H1 (cell line): ENCODE measurements around the gene SVOPL. TPM values are rescaled to one million over a fixed set of nuclear protein-coding genes. Genes with fewer than 3 reads are reported as not detected.

Source experiments
- CTCF ChIA-PET: fragments of 300-600 bp; sonication (Branson Sonifier 250); formaldehyde crosslinking; loops from one replicate; lab custom pipeline; 2021; ENCODE audit not compliant: partially characterized antibody; lab: Charles Lee
- POLR2A ChIA-PET: fragments of 300-600 bp; sonication (Branson Sonifier 250); formaldehyde crosslinking; loops from one replicate; lab custom pipeline; 2021; ENCODE audit warnings: inconsistent platforms; ENCODE audit not compliant: partially characterized antibody; lab: Charles Lee
- DNase-seq, 2 experiments: peaks; one replicate each; pipeline versions ENCODE4 v3.0.0 to v3.0.0-alpha.2; 2010 to 2022; ENCODE audit warnings: low spot score in 2 of 2, low read depth in 1 of 2, mixed read lengths in 1 of 2
- FAIRE-seq: peaks from 2 replicates; lab custom pipeline; 2011; peaks lifted over from hg19 to GRCh38; lab: Jason Lieb, UNC
- H2AFZ ChIP-seq: 2 replicates; pipeline ENCODE4 v1.8.1; 2012; ENCODE audit warnings: low read length, inconsistent platforms
- H2AK5ac ChIP-seq: 2 replicates; pipeline ENCODE4 v1.6.1; 2013; ENCODE audit warnings: low read depth, low read length
- H2BK120ac ChIP-seq: replicated peaks from 2 replicates; pipeline ENCODE3; 2013; ENCODE audit warnings: low read depth, low read length, inconsistent platforms
- H2BK12ac ChIP-seq: 2 replicates; pipeline ENCODE4 v1.6.1; 2013; ENCODE audit warnings: low read depth, low read length
- H2BK15ac ChIP-seq: 2 replicates; pipeline ENCODE4 v1.6.1; 2013; ENCODE audit warnings: low read length
- H2BK20ac ChIP-seq: 2 replicates; pipeline ENCODE4 v1.6.1; 2013; ENCODE audit warnings: low read length
- H2BK5ac ChIP-seq: 2 replicates; pipeline ENCODE4 v1.6.1; 2013; ENCODE audit warnings: low read depth, low read length
- H3K14ac ChIP-seq: 2 replicates; pipeline ENCODE4 v1.6.1; 2013; ENCODE audit warnings: inconsistent platforms; ENCODE audit not compliant: insufficient read length
- H3K18ac ChIP-seq: 2 replicates; pipeline ENCODE4 v1.6.1; 2013; ENCODE audit warnings: low read length; ENCODE audit errors: extremely low read depth
- H3K23ac ChIP-seq: 2 replicates; pipeline ENCODE4 v1.6.1; 2013; ENCODE audit warnings: inconsistent platforms; ENCODE audit not compliant: insufficient read length
- H3K23me2 ChIP-seq: 2 replicates; pipeline ENCODE4 v1.6.1; 2013; ENCODE audit warnings: low read depth, low read length
- H3K27ac ChIP-seq: 2 replicates; pipeline ENCODE4 v1.6.1; 2011; ENCODE audit warnings: low read depth, low read length, inconsistent platforms
- H3K27me3 ChIP-seq, 4 experiments: replicated peaks in 1 of 4; 1 replicate in 1 of 4; 2 replicates in 3 of 4; pipeline versions ENCODE4 v1.6.1 to v1.8.1; 2011 to 2013; ENCODE audit warnings: low read length in 3 of 4, mild to moderate bottlenecking in 3 of 4, inconsistent platforms in 2 of 4, mixed read lengths in 2 of 4, moderate library complexity in 1 of 4; ENCODE audit not compliant: control insufficient read depth in 3 of 4, insufficient read depth in 3 of 4; ENCODE audit errors: extremely low read depth in 1 of 4
- H3K36me3 ChIP-seq, 4 experiments: 2 replicates each; pipeline versions ENCODE4 v1.6.1 to v1.8.1; 2011 to 2013; ENCODE audit warnings: mild to moderate bottlenecking in 4 of 4, low read length in 3 of 4, moderate library complexity in 2 of 4, control low read depth in 1 of 4, inconsistent platforms in 1 of 4; ENCODE audit not compliant: insufficient read depth in 4 of 4, control insufficient read depth in 2 of 4
- H3K4ac ChIP-seq: replicated peaks from 2 replicates; pipeline ENCODE3; 2013; ENCODE audit warnings: low read length, low read depth, mixed read lengths, inconsistent platforms; ENCODE audit not compliant: insufficient read length
- H3K4me1 ChIP-seq, 4 experiments: replicated peaks in 1 of 4; 1 replicate in 1 of 4; 2 replicates in 3 of 4; pipeline versions ENCODE4 v1.6.1 to v1.8.1; 2011 to 2013; ENCODE audit warnings: low read length in 3 of 4, inconsistent platforms in 2 of 4, mixed read lengths in 1 of 4; ENCODE audit not compliant: insufficient read depth in 4 of 4, control insufficient read depth in 3 of 4
- H3K4me2 ChIP-seq, 2 experiments: 2 replicates each; pipeline versions ENCODE4 v1.6.1 to v1.8.1; 2011 to 2013; ENCODE audit warnings: low read depth in 2 of 2, low read length in 2 of 2, control low read depth in 1 of 2, inconsistent platforms in 1 of 2, mild to moderate bottlenecking in 1 of 2; ENCODE audit not compliant: insufficient read depth in 1 of 2
- H3K4me3 ChIP-seq, 4 experiments: fragments of 200-600, 300-600 bp in 1 of 4; sonication (generic), shearing (Covaris generic), sonication (Bioruptor Twin) in 1 of 4; 2 replicates each; pipeline versions ENCODE4 v1.5.1 to v1.8.1; 2011 to 2016; ENCODE audit warnings: low read length in 4 of 4, low read depth in 3 of 4, control low read depth in 2 of 4, inconsistent platforms in 2 of 4, mild to moderate bottlenecking in 2 of 4, mixed read lengths in 1 of 4, moderate library complexity in 1 of 4; ENCODE audit not compliant: insufficient read depth in 2 of 4; ENCODE audit errors: extremely low read depth in 1 of 4
- H3K56ac ChIP-seq: replicated peaks from 2 replicates; pipeline ENCODE3; 2013; ENCODE audit warnings: low read depth, mild to moderate bottlenecking, mixed read lengths, low read length, inconsistent platforms; ENCODE audit not compliant: insufficient read length
- H3K79me1 ChIP-seq: 2 replicates; pipeline ENCODE4 v1.6.1; 2013; ENCODE audit warnings: low read depth, low read length, control low read depth
- H3K79me2 ChIP-seq, 2 experiments: 2 replicates each; pipeline versions ENCODE4 v1.6.1 to v1.8.1; 2012 to 2013; ENCODE audit warnings: low read length in 2 of 2, mild to moderate bottlenecking in 2 of 2, inconsistent platforms in 1 of 2; ENCODE audit not compliant: insufficient read depth in 2 of 2, control insufficient read depth in 1 of 2
- H3K9ac ChIP-seq, 4 experiments: replicated peaks in 1 of 4; 1 replicate in 1 of 4; 2 replicates in 3 of 4; pipeline versions ENCODE4 v1.6.1 to v1.8.1; 2011 to 2013; ENCODE audit warnings: low read depth in 3 of 4, low read length in 3 of 4, control low read depth in 2 of 4, mild to moderate bottlenecking in 2 of 4, moderate library complexity in 2 of 4, inconsistent platforms in 1 of 4; ENCODE audit errors: extremely low read depth in 1 of 4
- H3K9me3 ChIP-seq, 2 experiments: 2 replicates each; pipeline versions ENCODE4 v1.6.1 to v1.8.1; 2012 to 2013; ENCODE audit warnings: mild to moderate bottlenecking in 2 of 2, moderate library complexity in 2 of 2, control low read depth in 1 of 2, inconsistent platforms in 1 of 2, low read depth in 1 of 2, low read length in 1 of 2, mixed read lengths in 1 of 2; ENCODE audit not compliant: insufficient read depth in 2 of 2
- H4K20me1 ChIP-seq, 2 experiments: replicated peaks in 1 of 2; 2 replicates each; pipeline versions ENCODE3 to v1.8.1; 2011 to 2013; ENCODE audit warnings: inconsistent platforms in 2 of 2, low read length in 2 of 2, mild to moderate bottlenecking in 1 of 2; ENCODE audit not compliant: insufficient read depth in 2 of 2, control insufficient read depth in 1 of 2
- H4K5ac ChIP-seq: 2 replicates; pipeline ENCODE4 v1.6.1; 2013; ENCODE audit warnings: low read length, low read depth, mixed read lengths, inconsistent platforms; ENCODE audit not compliant: insufficient read length
- H4K8ac ChIP-seq: 2 replicates; pipeline ENCODE4 v1.8.0; 2013; ENCODE audit warnings: mild to moderate bottlenecking, moderate library complexity, low read length, inconsistent platforms; ENCODE audit not compliant: insufficient read depth; ENCODE audit errors: extremely low read depth
- H4K91ac ChIP-seq: replicated peaks from 2 replicates; pipeline ENCODE3; 2013; ENCODE audit warnings: low read length, mixed read lengths, inconsistent platforms; ENCODE audit not compliant: insufficient read length
- ASH2L ChIP-seq: fragments of 200-600, 300-600 bp; sonication (generic); IDR thresholded peaks from one replicate; pipeline ENCODE4 v1.7.1; 2017; ENCODE audit warnings: low read length
- KDM4A ChIP-seq: IDR thresholded peaks from one replicate; pipeline ENCODE4 v1.7.1; 2012; ENCODE audit warnings: low read depth, mild to moderate bottlenecking, moderate library complexity, low read length, inconsistent platforms; ENCODE audit not compliant: severe bottlenecking
- MAX ChIP-seq: IDR thresholded peaks from 2 replicates; pipeline ENCODE4 v1.6.1; 2012; ENCODE audit warnings: inconsistent platforms
- NANOG ChIP-seq: IDR thresholded peaks from 2 replicates; pipeline ENCODE4 v1.6.1; 2011; ENCODE audit warnings: low read length, low read depth, mild to moderate bottlenecking, inconsistent platforms; ENCODE audit not compliant: insufficient read depth, poor library complexity, severe bottlenecking
- RNF2 ChIP-seq: fragments of 200-900, 300-1000 bp; sonication (generic); IDR thresholded peaks from 2 replicates; pipeline ENCODE4 v1.7.1; 2016; ENCODE audit warnings: borderline replicate concordance, low read depth, mild to moderate bottlenecking, antibody characterized with exemption, low read length; ENCODE audit not compliant: poor library complexity, severe bottlenecking; ENCODE audit errors: missing control alignments
- YY1 ChIP-seq: IDR thresholded peaks from 2 replicates; pipeline ENCODE4 v1.6.1; 2011; ENCODE audit warnings: low read depth, mild to moderate bottlenecking, low read length
- WGBS, 2 experiments: shearing (Covaris generic) in 1 of 2; methylation state at CpG; one replicate each; pipeline versions ENCODE4 v1.1.6 to v1.1.7; 2013 to 2015; ENCODE audit warnings: low lambda C conversion rate in 2 of 2, mixed read lengths in 2 of 2, inconsistent platforms in 1 of 2, low coverage in 1 of 2, missing lambda C conversion rate in 1 of 2; ENCODE audit not compliant: insufficient replicate concordance in 2 of 2, insufficient coverage in 1 of 2, insufficient read length in 1 of 2; ENCODE audit errors: extremely low coverage in 1 of 2, missing lambda C conversion rate in 1 of 2; 5-methylcytosine and 5-hydroxymethylcytosine counted together
- polyA plus RNA-seq, 7 experiments: library from polyadenylated mRNA; depleted of rRNA in 3 of 7; stranded (reverse) in 5 of 7; unstranded in 2 of 7; fragments of >200 nt in 5 of 7; fragments of 200-250 nt in 2 of 7; gene quantifications; 1 replicate in 5 of 7; 2 replicates in 1 of 7; 4 replicates in 1 of 7; pipeline versions ENCODE4 v1.2.1 to v1.2.3, GENCODE V29; 2011 to 2013; ENCODE audit warnings: missing spikeins in 2 of 7, mixed read lengths in 2 of 7
- total RNA-seq: library from RNA; stranded (reverse); fragmentation: NEBNext Ultra II Directional; extraction: Animal tissue kit (Norgen Biotek cat#: 25700); gene quantifications from 2 replicates; pipeline ENCODE4 v1.2.1, GENCODE V29; 2021

SVOPL gene
- total and polyA plus RNA-seq, 2 of the 8 experiments (the other 6 are each of a cell fraction or from before 2014, with no cell fraction given), result 1.1 to 1.4 TPM

GRCh38 chr7:138657854-138658386 lies 43.2 kb downstream of the SVOPL start:
- CTCF ChIA-PET, result interaction anchor here (1.6 to 1.8 kb wide), 2 partner anchors 10 to 13 kb away, joined by 3 to 5 read pairs; no protein-coding TSS in a partner anchor
- H3K27ac ChIP-seq, result no peak overlapping the region

More at GRCh38 chr7:138657854-138658386, 43.2 kb downstream of the SVOPL start:
- H3K9me3 ChIP-seq, result peaks cover 6 to 10% of the 10 kb centered on the region in 2 experiments; a peak in 3 of 4 replicates
- peaks cover 0 to 5% (median 0%) of the 10 kb centered on the region in 4 experiments; a peak in 1 of 8 replicates for H3K36me3 ChIP-seq
- no peak for FAIRE-seq
- H2BK20ac ChIP-seq, result peak overlapping the region; percentile 67; the same call in 1 of the 2 replicates
- H3K56ac ChIP-seq, result no peak overlapping the region
- no peak for DNase-seq
- 86% methylated on average over 4 of the region's 4 CpGs; no CpG with 5 or more reads in 1 of the 2 experiments for WGBS, 2 experiments
- H3K4me1 ChIP-seq, result peaks cover 0 to 9% (median 3%) of the 10 kb centered on the region in 4 experiments; a peak in 5 of 7 replicates
- POLR2A ChIA-PET, result no interaction called here
- no peaks in the 10 kb centered on the region for H3K23me2 ChIP-seq
- H2BK15ac ChIP-seq, result no peak overlapping the region
- H2BK12ac ChIP-seq, result no peak overlapping the region
- H4K91ac ChIP-seq, result no peak overlapping the region
- no peak overlapping the region for H2AK5ac ChIP-seq
- no peak overlapping the region for H3K14ac ChIP-seq
- no peaks in the 10 kb centered on the region for H4K20me1 ChIP-seq
- no peak overlapping the region for H4K8ac ChIP-seq
- no peak overlapping the region for H3K4me3 ChIP-seq
- H3K18ac ChIP-seq, result no peak overlapping the region
- peak overlapping the region; percentile 59 for H3K4ac ChIP-seq
- H3K9ac ChIP-seq, result no peak overlapping the region
- H3K23ac ChIP-seq, result no peak overlapping the region
- no peaks in the 10 kb centered on the region; a peak in 2 of 7 replicates for H3K27me3 ChIP-seq
- no peak overlapping the region for H2AFZ ChIP-seq
- no peak overlapping the region for H2BK120ac ChIP-seq
- no peak for TF ChIP-seq MAX
- TF ChIP-seq ASH2L, result no peak
- TF ChIP-seq KDM4A, result no peak
- no peak for TF ChIP-seq RNF2
- no peak for TF ChIP-seq NANOG
- TF ChIP-seq YY1, result peak; percentile 69; the same call in 1 of the 2 replicates
- H2BK5ac ChIP-seq, result no peak overlapping the region
- no peaks in the 10 kb centered on the region for H3K79me1 ChIP-seq
- no peaks in the 10 kb centered on the region for H3K79me2 ChIP-seq
- H3K4me2 ChIP-seq, result no peak overlapping the region
- H4K5ac ChIP-seq, result no peak overlapping the region
